Activated CD8-positive, alpha-beta T cell treated with anti-CD3 and anti-CD28 coated beads for 36 hours (primary cell): ENCODE measurements around the gene PTRHD1. TPM values are rescaled to one million over a fixed set of nuclear protein-coding genes. Genes with fewer than 3 reads are reported as not detected.

Experiments
- ATAC-seq: fragments of 200-7000 bp; cut with Tn5 transposase; one replicate; pipeline ENCODE4 v1.10.0; 2021; ENCODE audit warnings: mild to moderate bottlenecking, moderate library complexity
- CTCF ChIA-PET: fragments of 350-600 bp; sonication (Branson Sonifier 250); formaldehyde crosslinking; loops from one replicate; lab custom pipeline; 2021; ENCODE audit warnings: antibody characterized with exemption; lab: Charles Lee
- POLR2A ChIA-PET: fragments of 350-600 bp; sonication (Branson Sonifier 250); formaldehyde crosslinking; loops from one replicate; lab custom pipeline; 2021; ENCODE audit warnings: antibody characterized with exemption; lab: Charles Lee
- DNase-seq: peaks from one replicate; pipeline ENCODE4 v3.0.0-alpha.2; 2020
- H3K27ac Mint-ChIP-seq: one replicate; pipeline ENCODE4 v1.8.0; 2021; ENCODE audit warnings: mild to moderate bottlenecking, mixed read lengths
- H3K27me3 Mint-ChIP-seq: one replicate; pipeline ENCODE4 v1.8.0; 2021; ENCODE audit warnings: mixed read lengths
- H3K36me3 Mint-ChIP-seq: one replicate; pipeline ENCODE4 v1.8.0; 2021; ENCODE audit warnings: low read depth, mixed read lengths
- H3K4me1 Mint-ChIP-seq: one replicate; pipeline ENCODE4 v1.8.0; 2021; ENCODE audit warnings: low read depth, mixed read lengths
- H3K4me3 Mint-ChIP-seq: one replicate; pipeline ENCODE4 v1.8.0; 2021; ENCODE audit warnings: mild to moderate bottlenecking, moderate library complexity, mixed read lengths
- H3K9me3 Mint-ChIP-seq: one replicate; pipeline ENCODE4 v1.8.0; 2021; ENCODE audit warnings: mixed read lengths
- CTCF ChIP-seq: fragments of 200-600 bp; IDR thresholded peaks from one replicate; pipeline ENCODE4 v1.8.0; 2022; ENCODE audit warnings: antibody characterized with exemption, mild to moderate bottlenecking
- intact Hi-C: fragments of 100-400 bp; cut with micrococcal nuclease; formaldehyde crosslinking; loops from one replicate; pipeline ENCODE4 v1.10.0; 2022
- total RNA-seq, 2 experiments: library from RNA; stranded (reverse); gene quantifications; one replicate each; pipeline ENCODE4 v1.2.3, GENCODE V29; 2021

PTRHD1 gene
- total RNA-seq, 2 experiments from 2014 or later, result 23.2 to 24.9 TPM

- TF ChIP-seq CTCF, result no peak
- H3K27ac Mint-ChIP-seq, result no peak overlapping the region
- intact Hi-C loops, result no loop called here
- POLR2A ChIA-PET, result no interaction called here
- no peak overlapping the region for H3K4me3 Mint-ChIP-seq
- no peaks in the 10 kb centered on the region for H3K9me3 Mint-ChIP-seq
- H3K4me1 Mint-ChIP-seq, result peaks cover 6% of the 10 kb centered on the region
- no peaks in the 10 kb centered on the region for H3K27me3 Mint-ChIP-seq
- ATAC-seq, result no peak
- DNase-seq, result no peak
- peaks cover 25% of the 10 kb centered on the region for H3K36me3 Mint-ChIP-seq
- CTCF ChIA-PET, result no interaction called here
Measured at GRCh38 chr2:24763843-24764242, 29.3 kb downstream of the PTRHD1 start.

GRCh38 chr2:24762518-24762917, 30.7 kb downstream of the PTRHD1 start:
- Mint-ChIP-seq H3K27ac (no peak overlapping the region), H3K4me1 (peaks cover 6% of the 10 kb centered on the region), H3K27me3 (no peaks in the 10 kb centered on the region), H3K9me3 (no peaks in the 10 kb centered on the region), H3K36me3 (peaks cover 24% of the 10 kb centered on the region), H3K4me3 (no peak overlapping the region)
- CTCF ChIA-PET, result interaction anchor here (0.9 to 1.1 kb wide), 2 partner anchors 65 to 352 kb away, joined by 3 to 4 read pairs; no protein-coding TSS in a partner anchor
- no peak for ATAC-seq
- no peak for TF ChIP-seq CTCF
- intact Hi-C loops, result no loop called here
- POLR2A ChIA-PET, result interaction anchor here (1.9 kb wide), 1 partner anchor 11 kb away, joined by 8 read pairs; no protein-coding TSS in a partner anchor
- DNase-seq, result no peak

- Mint-ChIP-seq H3K27ac (no peak overlapping the region), H3K36me3 (peaks cover 24% of the 10 kb centered on the region), H3K9me3 (no peaks in the 10 kb centered on the region), H3K27me3 (no peaks in the 10 kb centered on the region), H3K4me3 (no peak overlapping the region), H3K4me1 (peaks cover 6% of the 10 kb centered on the region)
- intact Hi-C loops, result no loop called here
- DNase-seq (no peak), ATAC-seq (no peak)
- POLR2A ChIA-PET, result interaction anchor here (1.9 kb wide), 1 partner anchor 12 kb away, joined by 8 read pairs; no protein-coding TSS in a partner anchor
- TF ChIP-seq CTCF, result no peak
- CTCF ChIA-PET, result interaction anchor here (0.9 to 1.1 kb wide), 2 partner anchors 66 to 352 kb away, joined by 3 to 4 read pairs; no protein-coding TSS in a partner anchor
Measured at GRCh38 chr2:24761866-24762265, 31.3 kb downstream of the PTRHD1 start.

GRCh38 chr2:24756789-24757188, 36.4 kb downstream of the PTRHD1 start:
- Mint-ChIP-seq H3K27me3 (no peaks in the 10 kb centered on the region), H3K27ac (no peak overlapping the region), H3K4me3 (no peak overlapping the region), H3K36me3 (peaks cover 7% of the 10 kb centered on the region), H3K9me3 (no peaks in the 10 kb centered on the region), H3K4me1 (no peaks in the 10 kb centered on the region)
- intact Hi-C loops, result no loop called here
- ChIA-PET CTCF (interaction anchor here (1.1 kb wide), 1 partner anchor 71 kb away, joined by 3 read pairs; no protein-coding TSS in a partner anchor), POLR2A (interaction anchor here (0.6 to 1.1 kb wide), 2 partner anchors 157 to 288 kb away, joined by 3 read pairs; no protein-coding TSS in a partner anchor)
- no peak for DNase-seq
- ATAC-seq, result no peak
- no peak for TF ChIP-seq CTCF

GRCh38 chr2:24754985-24755705, 38.0 kb downstream of the PTRHD1 start:
- H3K4me3 Mint-ChIP-seq, result no peak overlapping the region
- TF ChIP-seq CTCF, result no peak
- ATAC-seq (peak; percentile 47), DNase-seq (no peak)
- H3K36me3 Mint-ChIP-seq, result peaks cover 8% of the 10 kb centered on the region
- ChIA-PET POLR2A (no interaction called here), CTCF (no interaction called here)
- H3K27me3 Mint-ChIP-seq, result no peaks in the 10 kb centered on the region
- intact Hi-C loops, result no loop called here
- no peaks in the 10 kb centered on the region for H3K4me1 Mint-ChIP-seq
- H3K9me3 Mint-ChIP-seq, result no peaks in the 10 kb centered on the region
- H3K27ac Mint-ChIP-seq, result peak overlapping the region; percentile 2
